Peyer's patch (tissue), 4 donors: ENCODE data around the gene QSER1. TPM values are rescaled to one million over a fixed set of nuclear protein-coding genes. Genes with fewer than 3 reads are reported as not detected.

Source experiments
- DNase-seq, 3 donors: peaks; one replicate each; pipeline ENCODE4 v3.0.0-alpha.2; 2017 to 2019
- H3K27ac ChIP-seq, 4 donors: fragments of 200-600 bp; sonication (generic); one replicate each; pipeline ENCODE4 v1.5.1; 2016 to 2019
- H3K27me3 ChIP-seq, 2 donors: fragments of 200-600 bp; sonication (generic); one replicate each; pipeline ENCODE4 v1.5.1; 2019
- H3K36me3 ChIP-seq, 3 donors: fragments of 200-600 bp; sonication (generic); one replicate each; pipeline ENCODE4 v1.5.1; 2016 to 2019
- H3K4me1 ChIP-seq, 4 donors: fragments of 200-600 bp; sonication (generic); one replicate each; pipeline ENCODE4 v1.5.1; 2016 to 2019
- H3K4me3 ChIP-seq, 4 donors: fragments of 200-600 bp; sonication (generic); 1 replicate in 3 of 4; 2 replicates in 1 of 4; pipeline ENCODE4 v1.5.1; 2016 to 2019; ENCODE audit warnings: mild to moderate bottlenecking in 1 of 4
- H3K9me3 ChIP-seq, 4 donors: fragments of 200-600 bp; sonication (generic); one replicate each; pipeline ENCODE4 v1.5.1; 2016 to 2019; ENCODE audit warnings: mild to moderate bottlenecking in 1 of 4
- CTCF ChIP-seq, 6 experiments: fragments of 450-650 bp in 4 of 6; fragments of 200-600 bp in 2 of 6; sonication (generic) in 1 of 6; IDR thresholded peaks; one replicate each; pipeline ENCODE4 v1.5.1; 2017 to 2019; ENCODE audit warnings: antibody characterized with exemption in 6 of 6, mild to moderate bottlenecking in 3 of 6, moderate library complexity in 1 of 6
- POLR2A ChIP-seq, 2 donors: fragments of 450-650 bp; IDR thresholded peaks; one replicate each; pipeline ENCODE4 v1.5.1; 2017; ENCODE audit warnings: antibody characterized with exemption in 2 of 2, mild to moderate bottlenecking in 2 of 2, moderate library complexity in 2 of 2
- total RNA-seq, 4 donors: library from RNA; depleted of rRNA; stranded (reverse); fragments of >200 nt; gene quantifications; one replicate each; pipeline ENCODE4 v1.1.0, GENCODE V29; 2016

QSER1 gene
- total RNA-seq, 4 donors from 2014 or later: 17.7 to 111 (median 21.9) TPM

- Histone ChIP-seq H3K9me3 (no peaks in the 10 kb centered on the region), H3K4me3 (no peak overlapping the region), H3K27me3 (no peaks in the 10 kb centered on the region), H3K4me1 (no peaks in the 10 kb centered on the region), H3K27ac (no peak overlapping the region), H3K36me3 (no peaks in the 10 kb centered on the region)
- DNase-seq: no peak
- TF ChIP-seq POLR2A (IDR thresholded peaks at IDR 0.05) (no peak), CTCF (IDR thresholded peaks at IDR 0.05) (peak in 2 of 6 experiments; percentile 7 to 16)
Observed at GRCh38 chr11:32870676-32871075, 21.9 kb upstream of the QSER1 start.

GRCh38 chr11:32874132-32874531 lies 18.5 kb upstream of the QSER1 start:
- H3K9me3 ChIP-seq: no peaks in the 10 kb centered on the region
- H3K4me1 ChIP-seq: no peaks in the 10 kb centered on the region
- no peak for DNase-seq
- H3K36me3 ChIP-seq: no peaks in the 10 kb centered on the region
- no peaks in the 10 kb centered on the region for H3K27me3 ChIP-seq
- no peak overlapping the region for H3K27ac ChIP-seq
- TF ChIP-seq POLR2A (IDR thresholded peaks at IDR 0.05) (no peak), CTCF (IDR thresholded peaks at IDR 0.05) (no peak)
- H3K4me3 ChIP-seq: no peak overlapping the region

- no peak overlapping the region for H3K27ac ChIP-seq
- H3K4me3 ChIP-seq: no peak overlapping the region
- no peaks in the 10 kb centered on the region for H3K9me3 ChIP-seq
- no peak for DNase-seq
- TF ChIP-seq CTCF (IDR thresholded peaks at IDR 0.05): no peak
- TF ChIP-seq POLR2A (IDR thresholded peaks at IDR 0.05): no peak
- no peaks in the 10 kb centered on the region for H3K36me3 ChIP-seq
- H3K27me3 ChIP-seq: no peaks in the 10 kb centered on the region
- H3K4me1 ChIP-seq: no peaks in the 10 kb centered on the region
Observed at GRCh38 chr11:32881286-32881685, 11.3 kb upstream of the QSER1 start.

GRCh38 chr11:32883421-32883820 lies 9.2 kb upstream of the QSER1 start:
- Histone ChIP-seq H3K36me3 (no peaks in the 10 kb centered on the region), H3K4me1 (no peaks in the 10 kb centered on the region), H3K27me3 (no peaks in the 10 kb centered on the region), H3K4me3 (no peak overlapping the region), H3K9me3 (no peaks in the 10 kb centered on the region), H3K27ac (no peak overlapping the region)
- TF ChIP-seq POLR2A (IDR thresholded peaks at IDR 0.05): no peak
- TF ChIP-seq CTCF (IDR thresholded peaks at IDR 0.05): no peak
- DNase-seq: no peak

- no peak overlapping the region for H3K27ac ChIP-seq
- H3K4me3 ChIP-seq: no peak overlapping the region
- no peaks in the 10 kb centered on the region for H3K9me3 ChIP-seq
- H3K36me3 ChIP-seq: no peaks in the 10 kb centered on the region
- no peaks in the 10 kb centered on the region for H3K4me1 ChIP-seq
- H3K27me3 ChIP-seq: no peaks in the 10 kb centered on the region
- no peak for DNase-seq
- no peak for TF ChIP-seq POLR2A (IDR thresholded peaks at IDR 0.05)
- TF ChIP-seq CTCF (IDR thresholded peaks at IDR 0.05): no peak
Observed at GRCh38 chr11:32884023-32884422, 8.6 kb upstream of the QSER1 start.

- no peak for DNase-seq
- no peaks in the 10 kb centered on the region for H3K4me1 ChIP-seq
- H3K4me3 ChIP-seq: no peak overlapping the region
- no peaks in the 10 kb centered on the region for H3K27me3 ChIP-seq
- no peaks in the 10 kb centered on the region for H3K36me3 ChIP-seq
- TF ChIP-seq POLR2A (IDR thresholded peaks at IDR 0.05) (no peak), CTCF (IDR thresholded peaks at IDR 0.05) (peak in 4 of 6 experiments; percentile 17 to 49 (median 41))
- no peaks in the 10 kb centered on the region for H3K9me3 ChIP-seq
- H3K27ac ChIP-seq: no peak overlapping the region
Observed at GRCh38 chr11:32884770-32885384, 7.7 kb upstream of the QSER1 start.
